Activated naive CD4-positive, alpha-beta T cell treated with anti-CD3 and anti-CD28 coated beads, Interleukin-2, amount 10 ng/mL, durations not matched to agents 7 days and 5 days (primary cell): ENCODE results near the gene MOSPD2.

ENCODE experiments used
- CTCF ChIA-PET: fragments of 350-600 bp; sonication (Branson Sonifier 250); formaldehyde crosslinking; loops from one replicate; lab custom pipeline; 2021; ENCODE audit warnings: antibody characterized with exemption; lab: Charles Lee
- DNase-seq: peaks from one replicate; pipeline ENCODE4 v3.0.0-alpha.2; 2020
- H3K27ac Mint-ChIP-seq: one replicate; pipeline ENCODE4 v1.8.0; 2021; ENCODE audit warnings: mild to moderate bottlenecking, moderate library complexity, mixed read lengths
- H3K27me3 Mint-ChIP-seq: one replicate; pipeline ENCODE4 v1.8.0; 2021; ENCODE audit warnings: mild to moderate bottlenecking, mixed read lengths
- H3K36me3 Mint-ChIP-seq: one replicate; pipeline ENCODE4 v1.8.0; 2021; ENCODE audit warnings: mixed read lengths
- H3K4me1 Mint-ChIP-seq: one replicate; pipeline ENCODE4 v1.8.0; 2021; ENCODE audit warnings: mixed read lengths
- H3K4me3 Mint-ChIP-seq: one replicate; pipeline ENCODE4 v1.8.0; 2021; ENCODE audit warnings: mild to moderate bottlenecking, moderate library complexity, mixed read lengths
- H3K9me3 Mint-ChIP-seq: one replicate; pipeline ENCODE4 v1.8.0; 2021; ENCODE audit warnings: mixed read lengths

Gene MOSPD2

DNA sequence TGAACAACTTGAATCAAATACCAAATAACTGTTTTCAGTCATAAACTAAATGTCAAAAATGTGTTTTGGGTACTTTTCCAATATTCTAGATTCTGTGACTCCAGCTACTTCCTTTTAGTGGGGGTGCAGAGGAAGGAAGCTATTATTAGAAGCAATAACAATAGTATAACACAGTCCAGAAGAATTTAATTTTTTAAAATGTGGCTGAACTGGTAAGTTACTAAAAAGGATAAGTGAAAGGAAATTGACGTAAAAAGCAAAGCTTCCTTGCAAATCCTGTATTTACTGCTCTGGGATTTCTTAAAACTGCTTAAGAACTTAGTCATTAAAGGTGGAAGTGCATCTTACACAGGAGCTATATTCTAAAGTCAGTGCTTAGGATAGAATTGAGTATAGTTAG is 53.2 kb downstream of the MOSPD2 start:
- DNase-seq = no peak
- Mint-ChIP-seq H3K27ac (no peak overlapping the region), H3K36me3 (no peaks in the 10 kb centered on the region), H3K9me3 (no peaks in the 10 kb centered on the region), H3K4me1 (no peaks in the 10 kb centered on the region), H3K4me3 (no peak overlapping the region), H3K27me3 (peaks cover 4% of the 10 kb centered on the region)
- CTCF ChIA-PET = interaction anchor here (0.7 kb wide), 1 partner anchor 49 kb away, joined by 3 read pairs; no protein-coding TSS in a partner anchor

DNA sequence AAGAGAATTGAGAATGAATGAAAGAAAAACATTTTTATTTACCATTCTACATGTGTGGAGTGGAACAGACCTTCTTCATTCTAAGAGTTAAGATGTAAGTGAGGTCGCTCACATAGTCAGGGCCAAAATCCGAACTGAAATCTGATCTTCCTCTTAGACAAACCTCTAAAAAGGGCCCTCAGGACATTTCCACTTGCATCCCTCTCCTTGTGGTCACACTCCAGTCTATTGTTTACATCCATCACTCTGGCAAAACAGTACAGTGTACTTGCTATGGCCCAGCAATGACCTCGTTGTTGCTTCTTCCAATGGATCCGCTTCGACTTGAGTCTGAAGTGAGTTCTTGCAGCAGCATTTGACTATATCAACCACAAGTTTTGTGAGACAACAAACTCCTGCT is 54.2 kb downstream of the MOSPD2 start:
- H3K4me1 Mint-ChIP-seq = no peaks in the 10 kb centered on the region
- CTCF ChIA-PET = no interaction called here
- H3K4me3 Mint-ChIP-seq = no peak overlapping the region
- H3K9me3 Mint-ChIP-seq = no peaks in the 10 kb centered on the region
- H3K27me3 Mint-ChIP-seq = peaks cover 4% of the 10 kb centered on the region
- no peak for DNase-seq
- H3K27ac Mint-ChIP-seq = no peak overlapping the region
- H3K36me3 Mint-ChIP-seq = no peaks in the 10 kb centered on the region

DNA sequence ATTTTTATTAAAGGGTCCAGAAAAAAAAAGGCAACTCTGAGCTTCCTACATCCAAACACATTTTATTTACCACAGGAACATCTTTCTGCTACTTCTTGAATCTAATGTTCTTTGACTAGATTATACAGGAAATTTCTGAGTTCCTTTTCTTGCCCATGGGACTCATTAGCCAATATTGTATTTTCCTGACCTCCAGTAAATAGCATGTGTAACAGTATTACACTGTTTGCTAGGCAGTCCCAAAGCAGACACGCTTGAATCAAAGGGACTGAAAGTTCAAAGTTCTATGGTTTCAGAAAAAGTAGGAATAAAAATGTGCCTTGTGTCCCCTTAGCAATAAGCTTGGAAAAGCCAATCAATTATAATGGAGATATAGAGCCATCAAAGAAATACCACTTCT is 57.4 kb downstream of the MOSPD2 start:
- H3K4me1 Mint-ChIP-seq = no peaks in the 10 kb centered on the region
- H3K36me3 Mint-ChIP-seq = no peaks in the 10 kb centered on the region
- H3K4me3 Mint-ChIP-seq = no peak overlapping the region
- CTCF ChIA-PET = no interaction called here
- peaks cover 4% of the 10 kb centered on the region for H3K27me3 Mint-ChIP-seq
- no peak overlapping the region for H3K27ac Mint-ChIP-seq
- DNase-seq = no peak
- no peaks in the 10 kb centered on the region for H3K9me3 Mint-ChIP-seq

DNA sequence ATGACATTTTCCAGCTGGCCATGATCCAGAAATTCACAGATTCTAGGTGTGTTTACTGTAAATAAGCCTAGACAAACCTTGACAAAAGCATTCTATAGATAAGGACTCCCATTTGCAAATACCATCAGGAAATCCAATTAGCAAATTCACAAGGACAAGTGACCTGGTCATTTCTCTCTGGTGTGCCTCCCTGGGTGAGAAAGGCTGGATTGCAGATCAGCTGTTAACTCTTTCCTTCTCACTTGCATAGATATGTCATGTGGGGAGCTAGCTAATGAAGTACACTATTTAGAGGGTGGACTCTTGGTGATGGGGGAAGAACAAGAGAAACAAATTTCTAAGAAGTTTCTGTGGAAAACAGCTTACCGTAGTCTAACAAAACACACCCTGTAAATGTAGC is 58.9 kb downstream of the MOSPD2 start:
- Mint-ChIP-seq H3K4me1 (no peaks in the 10 kb centered on the region), H3K36me3 (no peaks in the 10 kb centered on the region), H3K27ac (no peak overlapping the region), H3K27me3 (peaks cover 10% of the 10 kb centered on the region), H3K9me3 (no peaks in the 10 kb centered on the region), H3K4me3 (no peak overlapping the region)
- CTCF ChIA-PET = no interaction called here
- DNase-seq = no peak

DNA sequence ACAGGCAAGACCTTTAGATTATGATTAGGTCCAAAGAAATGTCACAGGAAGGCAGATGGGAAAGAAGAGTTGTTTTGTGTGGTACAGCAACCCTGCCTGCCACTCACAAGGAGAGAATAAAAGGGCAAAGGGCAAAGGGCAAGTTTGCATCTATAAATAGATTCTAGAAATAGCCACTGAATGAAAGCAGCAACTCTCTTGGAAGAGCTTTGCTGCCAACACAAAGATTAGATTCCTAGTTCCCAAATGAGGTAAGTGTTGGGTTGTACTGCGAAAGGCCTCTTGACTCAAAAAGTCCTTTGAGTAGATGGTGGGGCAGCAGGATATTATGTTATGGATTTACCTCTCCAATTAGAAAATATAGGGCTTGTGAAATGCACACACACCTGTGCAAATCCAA is 61.2 kb downstream of the MOSPD2 start:
- Mint-ChIP-seq H3K27ac (no peak overlapping the region), H3K36me3 (no peaks in the 10 kb centered on the region), H3K4me1 (no peaks in the 10 kb centered on the region), H3K4me3 (no peak overlapping the region), H3K9me3 (no peaks in the 10 kb centered on the region), H3K27me3 (peaks cover 6% of the 10 kb centered on the region)
- no peak for DNase-seq
- CTCF ChIA-PET = no interaction called here

DNA sequence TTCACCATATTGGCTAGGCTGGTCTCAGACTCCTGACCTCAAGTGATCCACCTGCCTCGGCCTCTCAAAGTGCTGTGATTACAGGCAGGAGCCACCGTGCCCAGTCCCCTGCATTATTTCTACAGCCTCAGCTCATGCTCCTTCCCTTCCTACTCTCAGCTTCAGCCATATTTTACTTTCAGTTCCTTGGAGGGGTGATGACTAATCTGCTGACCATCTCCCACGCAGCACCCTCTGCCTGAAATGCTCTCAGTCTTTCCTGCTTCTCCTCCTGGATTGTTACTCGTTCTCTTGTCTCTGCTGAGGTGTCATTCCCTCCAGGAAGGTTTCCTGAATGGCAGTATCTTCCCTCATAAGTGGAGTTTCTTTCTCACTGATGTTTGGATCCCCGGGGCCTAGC is 63.3 kb downstream of the MOSPD2 start:
- CTCF ChIA-PET = no interaction called here
- no peak overlapping the region for H3K27ac Mint-ChIP-seq
- no peaks in the 10 kb centered on the region for H3K4me1 Mint-ChIP-seq
- no peaks in the 10 kb centered on the region for H3K36me3 Mint-ChIP-seq
- no peaks in the 10 kb centered on the region for H3K9me3 Mint-ChIP-seq
- H3K4me3 Mint-ChIP-seq = no peak overlapping the region
- peaks cover 6% of the 10 kb centered on the region for H3K27me3 Mint-ChIP-seq
- DNase-seq = no peak

DNA sequence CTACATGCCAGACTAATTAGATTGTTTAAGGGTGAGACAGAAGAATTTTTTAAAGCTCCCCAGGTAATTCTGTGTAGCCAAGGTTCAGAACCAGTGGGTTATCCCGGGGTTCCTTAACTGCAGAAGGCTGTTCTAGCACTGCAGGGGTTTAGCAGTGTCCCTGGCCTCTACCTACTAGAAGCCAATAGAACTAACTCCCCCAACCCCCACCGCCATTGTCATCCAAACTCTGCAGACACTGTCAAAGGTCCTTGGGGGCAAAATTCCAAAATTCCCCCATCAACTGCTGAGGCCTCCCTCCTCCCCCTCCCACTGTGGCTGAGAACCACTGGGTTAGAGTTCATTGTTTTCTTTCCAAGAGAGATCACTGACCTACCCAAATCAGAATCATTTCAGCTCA is 66.4 kb downstream of the MOSPD2 start:
- Mint-ChIP-seq H3K4me3 (no peak overlapping the region), H3K27me3 (peaks cover 6% of the 10 kb centered on the region), H3K36me3 (no peaks in the 10 kb centered on the region), H3K4me1 (no peaks in the 10 kb centered on the region), H3K9me3 (no peaks in the 10 kb centered on the region), H3K27ac (no peak overlapping the region)
- no peak for DNase-seq
- CTCF ChIA-PET = no interaction called here

DNA sequence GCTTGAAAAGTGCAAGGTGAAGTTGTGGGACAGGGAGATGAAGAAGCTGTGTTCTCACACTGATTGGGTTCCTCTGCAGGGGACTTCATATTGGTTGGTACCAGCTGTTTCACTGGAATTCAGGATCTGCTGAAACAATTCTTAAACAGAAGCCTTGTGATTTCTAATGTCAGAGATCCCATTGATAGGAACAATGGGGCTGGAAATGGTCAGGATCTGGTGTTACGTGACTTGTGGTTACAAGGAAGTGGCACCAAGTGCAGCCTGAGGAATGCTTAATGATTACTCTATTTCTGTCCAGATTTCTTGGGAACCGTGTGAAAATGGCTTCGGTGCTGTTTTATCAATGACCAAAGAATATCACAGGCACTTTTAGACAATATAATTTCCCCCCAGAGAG is 68.1 kb downstream of the MOSPD2 start:
- Mint-ChIP-seq H3K36me3 (no peaks in the 10 kb centered on the region), H3K27ac (no peak overlapping the region), H3K9me3 (no peaks in the 10 kb centered on the region), H3K27me3 (peaks cover 5% of the 10 kb centered on the region), H3K4me1 (no peaks in the 10 kb centered on the region), H3K4me3 (no peak overlapping the region)
- no peak for DNase-seq
- CTCF ChIA-PET = no interaction called here

DNA sequence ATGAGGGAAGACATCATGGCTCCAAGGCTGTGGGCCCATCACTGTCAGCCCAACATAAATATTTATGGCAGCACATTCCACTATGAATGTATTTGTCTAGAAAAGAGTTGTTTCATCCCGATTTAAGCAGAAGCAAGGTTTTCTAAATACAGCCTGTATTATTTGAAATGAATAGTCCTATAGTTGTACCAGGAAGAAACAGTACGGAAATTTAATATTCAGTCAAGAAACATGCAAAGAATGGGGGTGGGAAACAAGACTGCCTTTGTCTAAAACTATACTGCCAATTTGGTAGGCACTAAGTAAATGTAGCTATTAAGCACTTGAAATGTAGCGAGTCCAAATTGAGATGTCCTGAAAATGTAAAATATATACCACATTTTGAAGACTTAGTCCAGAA is 69.1 kb downstream of the MOSPD2 start:
- Mint-ChIP-seq H3K27ac (no peak overlapping the region), H3K36me3 (no peaks in the 10 kb centered on the region), H3K4me3 (no peak overlapping the region), H3K9me3 (no peaks in the 10 kb centered on the region), H3K4me1 (no peaks in the 10 kb centered on the region), H3K27me3 (no peaks in the 10 kb centered on the region)
- no peak for DNase-seq
- CTCF ChIA-PET = no interaction called here

DNA sequence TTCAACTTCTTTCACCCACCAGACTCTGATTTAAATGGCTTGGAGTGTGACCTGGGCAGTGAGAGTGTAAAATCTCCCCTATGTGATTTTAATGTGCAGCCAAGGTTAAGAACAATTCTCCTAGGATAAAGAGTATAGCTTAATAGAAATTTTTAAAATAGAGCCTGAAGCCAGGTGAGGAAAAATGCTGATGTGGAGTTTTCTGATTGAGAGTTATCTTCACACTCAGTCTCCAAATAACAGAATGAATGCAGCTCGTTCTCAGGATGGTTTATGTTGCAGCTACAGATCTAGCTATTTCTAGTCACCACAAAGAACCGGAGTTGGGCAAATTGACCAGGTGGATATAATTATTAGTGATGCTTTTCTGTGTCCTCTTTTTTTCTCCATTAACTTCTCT is 70.7 kb downstream of the MOSPD2 start:
- Mint-ChIP-seq H3K4me1 (no peaks in the 10 kb centered on the region), H3K9me3 (no peaks in the 10 kb centered on the region), H3K36me3 (no peaks in the 10 kb centered on the region), H3K27ac (no peak overlapping the region), H3K4me3 (no peak overlapping the region), H3K27me3 (no peaks in the 10 kb centered on the region)
- CTCF ChIA-PET = no interaction called here
- no peak for DNase-seq

DNA sequence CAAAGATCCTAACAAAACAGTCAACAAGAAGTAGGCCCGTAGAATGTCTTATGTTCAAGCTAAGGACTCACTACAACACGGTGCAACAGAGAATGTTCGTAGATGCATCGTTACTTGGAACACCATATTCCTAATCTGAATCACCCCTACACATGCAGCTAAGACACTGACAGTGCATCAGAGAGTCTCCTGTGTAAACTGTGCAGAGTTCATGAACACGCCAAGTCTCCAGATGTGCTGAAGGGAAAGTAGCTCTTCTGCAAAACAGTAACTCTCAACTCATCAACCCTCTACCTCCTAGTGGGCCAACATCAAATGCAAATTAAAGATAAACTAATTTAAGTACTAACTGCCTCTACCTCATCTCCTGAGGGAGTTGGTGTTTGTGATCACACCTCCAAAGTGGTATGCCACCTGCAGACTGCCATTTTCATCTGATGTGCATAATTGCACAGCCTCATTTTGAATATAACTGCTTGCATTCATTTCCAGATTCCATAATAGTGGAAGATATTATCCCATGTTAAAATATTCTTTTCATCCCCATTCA is 73.5 kb downstream of the MOSPD2 start:
- Mint-ChIP-seq H3K4me3 (no peak overlapping the region), H3K4me1 (no peaks in the 10 kb centered on the region), H3K9me3 (no peaks in the 10 kb centered on the region), H3K27me3 (no peaks in the 10 kb centered on the region), H3K27ac (no peak overlapping the region), H3K36me3 (no peaks in the 10 kb centered on the region)
- CTCF ChIA-PET = no interaction called here
- DNase-seq = no peak

DNA sequence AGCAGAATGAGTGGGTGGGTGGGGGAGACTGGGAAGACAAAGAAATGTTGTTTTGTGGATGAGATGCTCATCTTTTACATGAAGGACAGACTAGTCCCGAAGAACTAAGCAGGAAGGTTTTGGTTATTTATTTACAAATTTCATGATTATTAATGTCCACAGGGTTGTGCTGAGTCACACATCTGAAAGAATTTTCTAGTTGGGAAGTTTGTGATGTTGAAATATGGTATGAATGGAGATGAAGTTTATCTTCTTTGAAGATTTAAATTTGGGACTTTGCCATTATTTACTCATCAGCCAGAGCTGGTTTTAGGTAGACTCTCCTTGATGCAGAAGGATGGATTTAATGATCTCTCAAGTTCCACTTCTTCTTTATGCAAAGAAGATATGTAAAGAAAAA is 75.5 kb downstream of the MOSPD2 start:
- no peak overlapping the region for H3K4me3 Mint-ChIP-seq
- no peaks in the 10 kb centered on the region for H3K27me3 Mint-ChIP-seq
- H3K4me1 Mint-ChIP-seq = no peaks in the 10 kb centered on the region
- H3K27ac Mint-ChIP-seq = no peak overlapping the region
- CTCF ChIA-PET = no interaction called here
- no peak for DNase-seq
- no peaks in the 10 kb centered on the region for H3K36me3 Mint-ChIP-seq
- H3K9me3 Mint-ChIP-seq = no peaks in the 10 kb centered on the region

DNA sequence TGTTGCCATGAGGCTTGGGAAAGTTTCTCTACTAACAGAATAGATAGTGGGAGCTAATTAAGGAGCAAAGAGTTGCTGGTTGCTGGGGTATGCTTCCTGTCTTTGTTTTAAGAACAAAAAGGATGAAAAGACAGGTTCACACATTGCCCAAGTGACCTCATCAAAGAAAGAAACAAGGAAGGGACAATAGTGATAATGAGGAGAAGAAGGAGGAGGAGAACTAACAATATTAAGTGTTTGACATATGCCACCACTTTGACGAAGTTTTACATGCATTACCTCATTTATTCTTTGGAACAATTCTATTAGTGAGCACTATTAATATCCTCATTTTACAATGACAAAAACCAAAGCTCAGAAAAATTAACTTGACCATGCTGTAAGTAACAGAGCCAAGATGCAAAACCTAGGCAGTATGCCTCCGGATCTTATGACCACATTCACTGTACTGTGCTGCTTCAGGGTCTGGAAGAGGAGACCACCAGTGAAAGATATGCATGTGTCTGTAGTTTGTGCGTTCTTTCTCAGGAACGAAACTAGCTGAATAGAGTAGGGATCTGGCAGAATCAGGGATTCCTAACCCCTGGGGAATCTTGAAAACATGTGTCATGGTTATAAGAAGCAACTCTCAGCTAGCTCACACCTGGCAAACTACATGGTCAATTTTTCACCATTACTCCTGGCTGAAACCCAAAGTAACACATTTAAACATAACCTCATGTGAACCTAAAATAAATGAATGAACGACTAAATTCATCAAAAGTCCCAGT is 83.8 kb downstream of the MOSPD2 start:
- Mint-ChIP-seq H3K9me3 (no peaks in the 10 kb centered on the region), H3K4me3 (no peak overlapping the region), H3K27me3 (no peaks in the 10 kb centered on the region), H3K36me3 (no peaks in the 10 kb centered on the region), H3K4me1 (no peaks in the 10 kb centered on the region), H3K27ac (no peak overlapping the region)
- CTCF ChIA-PET = no interaction called here
- no peak for DNase-seq

DNA sequence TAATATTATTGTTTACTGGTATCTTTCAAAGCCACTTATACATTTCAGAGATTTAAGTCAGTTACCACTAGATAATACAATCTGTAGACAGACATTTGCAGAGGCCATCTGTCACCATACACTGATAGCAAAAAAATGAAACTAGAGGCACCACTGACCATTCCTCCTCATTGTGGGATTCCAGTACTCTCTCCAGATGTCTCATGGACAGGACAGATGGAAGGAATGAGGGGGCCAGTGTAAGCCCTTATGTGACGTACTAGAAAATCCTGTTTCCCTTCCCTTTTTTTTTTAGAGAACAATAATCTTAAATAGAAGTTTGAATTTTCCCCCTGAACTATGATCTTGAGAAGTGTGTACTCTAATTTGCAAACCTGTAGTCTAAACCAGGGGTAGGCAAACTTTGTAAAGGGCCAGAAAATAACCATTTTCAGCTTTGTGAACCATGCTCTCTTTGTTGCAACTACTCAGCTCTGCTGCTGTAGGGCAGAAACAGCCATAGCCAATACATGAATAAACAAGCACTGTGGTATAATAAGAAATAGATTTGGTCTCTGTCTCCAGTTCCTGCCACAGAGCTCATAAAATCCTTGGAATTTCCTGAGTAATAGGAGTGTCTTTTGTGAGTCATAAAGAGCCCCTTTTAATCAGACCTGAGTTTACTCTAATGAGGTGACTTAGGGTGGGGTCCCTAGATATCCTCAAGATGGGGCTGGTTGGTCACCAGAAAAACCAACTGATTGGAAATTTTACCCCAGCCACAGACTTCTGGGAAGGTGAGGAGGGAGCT is 90.4 kb downstream of the MOSPD2 start:
- H3K4me3 Mint-ChIP-seq = no peak overlapping the region
- DNase-seq = no peak
- H3K27me3 Mint-ChIP-seq = no peaks in the 10 kb centered on the region
- H3K4me1 Mint-ChIP-seq = no peaks in the 10 kb centered on the region
- no peak overlapping the region for H3K27ac Mint-ChIP-seq
- CTCF ChIA-PET = no interaction called here
- no peaks in the 10 kb centered on the region for H3K36me3 Mint-ChIP-seq
- H3K9me3 Mint-ChIP-seq = no peaks in the 10 kb centered on the region

DNA sequence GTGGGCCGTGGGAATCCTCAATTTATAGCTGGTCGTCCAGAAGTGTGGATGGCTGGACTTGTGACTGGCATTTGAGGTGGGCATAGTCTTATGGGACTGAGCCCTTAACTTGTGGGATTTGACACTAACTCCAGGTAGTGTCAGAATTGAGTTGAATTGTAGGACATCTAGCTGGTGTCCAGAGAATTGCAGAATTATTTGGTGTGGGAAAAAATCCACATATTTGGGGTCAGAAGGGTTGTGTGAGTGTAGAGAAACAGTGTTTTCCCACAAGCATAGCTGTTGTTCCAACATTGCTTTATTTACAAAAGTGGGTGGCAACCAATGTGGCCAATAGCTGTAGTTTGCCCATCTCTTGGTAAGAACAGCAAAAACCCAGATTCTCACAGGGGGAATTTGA is 91.3 kb downstream of the MOSPD2 start:
- no peaks in the 10 kb centered on the region for H3K9me3 Mint-ChIP-seq
- H3K4me3 Mint-ChIP-seq = no peak overlapping the region
- no peak for DNase-seq
- CTCF ChIA-PET = no interaction called here
- no peaks in the 10 kb centered on the region for H3K4me1 Mint-ChIP-seq
- no peak overlapping the region for H3K27ac Mint-ChIP-seq
- H3K27me3 Mint-ChIP-seq = no peaks in the 10 kb centered on the region
- no peaks in the 10 kb centered on the region for H3K36me3 Mint-ChIP-seq
